HEK293 (cell line): ENCODE measurements around the gene AMOTL1.

ENCODE experiments used
- CTCF ChIP-seq: fragments of 450-650 bp; formaldehyde crosslinking; IDR thresholded peaks from 2 replicates; pipeline ENCODE4 v1.5.1; 2016; ENCODE audit warnings: missing biosample characterization, missing genetic modification characterization
- ZBTB48 ChIP-seq: fragments of 450-650 bp; formaldehyde crosslinking; IDR thresholded peaks from 2 replicates; pipeline ENCODE4 v1.5.1; 2016; ENCODE audit warnings: missing biosample characterization, missing genetic modification characterization
- ZBTB7A ChIP-seq: fragments of 450-650 bp; formaldehyde crosslinking; IDR thresholded peaks from 2 replicates; pipeline ENCODE4 v1.5.1; 2016; ENCODE audit warnings: low read depth, missing biosample characterization, missing genetic modification characterization
- ZNF10 ChIP-seq: fragments of 450-650 bp; formaldehyde crosslinking; IDR thresholded peaks from 2 replicates; pipeline ENCODE4 v1.5.1; 2017; ENCODE audit warnings: missing biosample characterization, missing genetic modification characterization
- ZNF274 ChIP-seq, 2 experiments: fragments of 200-500 bp in 1 of 2; fragments of 450-650 bp in 1 of 2; sonication (Bioruptor generic) in 1 of 2; formaldehyde crosslinking in 1 of 2; IDR thresholded peaks; 2 replicates each; pipeline versions ENCODE4 v1.5.1 to v1.6.1; 2014 to 2016; ENCODE audit warnings: borderline replicate concordance in 1 of 2, inconsistent platforms in 1 of 2, low read length in 1 of 2, missing biosample characterization in 1 of 2, missing genetic modification characterization in 1 of 2
- ZNF324 ChIP-seq: fragments of 450-650 bp; formaldehyde crosslinking; IDR thresholded peaks from 2 replicates; pipeline ENCODE4 v1.5.1; 2016; ENCODE audit warnings: missing biosample characterization, missing genetic modification characterization
- ZNF449 ChIP-seq: fragments of 450-650 bp; formaldehyde crosslinking; IDR thresholded peaks from 2 replicates; pipeline ENCODE4 v1.5.1; 2017; ENCODE audit warnings: missing biosample characterization, mild to moderate bottlenecking, missing genetic modification characterization, moderate library complexity
- ZNF623 ChIP-seq: fragments of 450-650 bp; formaldehyde crosslinking; IDR thresholded peaks from 2 replicates; pipeline ENCODE4 v1.5.1; 2016; ENCODE audit warnings: missing biosample characterization, missing genetic modification characterization
- TF ChIP-seq, protein P1 (sequence below): fragments of 450-650 bp; formaldehyde crosslinking; IDR thresholded peaks from 2 replicates; pipeline ENCODE4 v1.5.1; 2016; ENCODE audit warnings: missing biosample characterization, missing genetic modification characterization

DNA sequence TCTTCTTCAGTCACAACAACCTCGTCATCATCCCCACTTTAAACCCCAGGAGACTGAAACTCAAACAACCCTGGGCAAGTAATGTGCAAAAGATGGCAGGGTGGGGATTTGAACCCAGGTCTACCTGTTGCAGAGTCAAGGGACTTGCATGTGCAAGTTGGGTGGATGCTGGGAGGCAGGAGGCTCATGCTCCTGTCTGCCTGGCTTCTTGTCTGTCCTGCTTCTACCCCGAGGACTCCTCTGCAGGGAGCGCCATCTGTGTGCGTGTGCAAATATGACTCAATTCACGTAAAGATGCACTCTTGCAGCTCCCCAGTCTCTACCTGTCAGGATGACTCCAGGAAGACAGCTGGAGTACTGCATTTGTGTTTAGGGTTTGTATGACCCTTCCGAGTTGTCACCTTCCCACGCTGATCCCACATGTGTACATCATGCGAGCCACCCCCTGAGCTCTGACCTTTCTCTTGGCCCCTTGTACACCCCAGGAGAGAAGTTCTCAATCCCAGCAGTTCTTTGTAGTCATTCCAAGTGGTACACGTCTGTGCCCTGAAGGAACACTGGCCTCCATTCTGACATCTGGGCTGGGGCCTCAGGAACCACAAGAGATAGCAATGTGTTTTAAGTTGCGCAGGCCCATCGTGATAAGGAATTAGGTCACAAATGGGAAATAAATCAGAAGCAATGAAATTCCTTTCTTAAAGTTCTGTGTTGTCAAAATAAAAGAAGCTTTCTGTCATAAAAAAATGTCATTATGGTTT is 109.5 kb downstream of the AMOTL1 start:
- no peak for TF ChIP-seq ZBTB7A (tag by site-specific recombination)
- no peak for TF ChIP-seq ZNF324 (tag by site-specific recombination)
- TF ChIP-seq CTCF (tag by site-specific recombination): no peak
- no peak for TF ChIP-seq ZNF449
- TF ChIP-seq ZNF623 (tag by site-specific recombination): no peak
- no peak for TF ChIP-seq ZBTB48 (tag by site-specific recombination)
- TF ChIP-seq ZNF274 (IDR thresholded peaks at IDR 0.05; ENCODE audit: low read length): no peak
- TF ChIP-seq ZNF274 (tag by site-specific recombination; IDR thresholded peaks at IDR 0.05; ENCODE audit: borderline replicate concordance): no peak
- TF ChIP-seq, protein P1, sequence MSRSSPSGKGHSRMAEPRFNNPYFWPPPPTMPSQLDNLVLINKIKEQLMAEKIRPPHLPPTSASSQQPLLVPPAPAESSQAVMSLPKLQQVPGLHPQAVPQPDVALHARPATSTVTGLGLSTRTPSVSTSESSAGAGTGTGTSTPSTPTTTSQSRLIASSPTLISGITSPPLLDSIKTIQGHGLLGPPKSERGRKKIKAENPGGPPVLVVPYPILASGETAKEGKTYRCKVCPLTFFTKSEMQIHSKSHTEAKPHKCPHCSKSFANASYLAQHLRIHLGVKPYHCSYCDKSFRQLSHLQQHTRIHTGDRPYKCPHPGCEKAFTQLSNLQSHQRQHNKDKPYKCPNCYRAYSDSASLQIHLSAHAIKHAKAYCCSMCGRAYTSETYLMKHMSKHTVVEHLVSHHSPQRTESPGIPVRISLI: no peak
- no peak for TF ChIP-seq ZNF10 (tag by site-specific recombination)
